GM19193 (cell line): ENCODE measurements around the gene PLD6.

ENCODE experiments used
- POLR2A ChIP-seq: IDR thresholded peaks from 4 replicates; pipeline ENCODE4 v1.6.1; 2011; ENCODE audit not compliant: insufficient read depth, insufficient read length; ENCODE audit errors: extremely low read depth

Gene PLD6

GRCh38 chr17:17161759-17162158, 44.4 kb downstream of the PLD6 start:
- no peak for TF ChIP-seq POLR2A

GRCh38 chr17:17161121-17161520, 45.0 kb downstream of the PLD6 start:
- no peak for TF ChIP-seq POLR2A

GRCh38 chr17:17159571-17159970, 46.6 kb downstream of the PLD6 start:
- no peak for TF ChIP-seq POLR2A

GRCh38 chr17:17157041-17157440, 49.1 kb downstream of the PLD6 start:
- no peak for TF ChIP-seq POLR2A

GRCh38 chr17:17156511-17156910, 49.6 kb downstream of the PLD6 start:
- no peak for TF ChIP-seq POLR2A

GRCh38 chr17:17156107-17156506, 50.0 kb downstream of the PLD6 start:
- TF ChIP-seq POLR2A: no peak

GRCh38 chr17:17155568-17155967, 50.6 kb downstream of the PLD6 start:
- TF ChIP-seq POLR2A: no peak

GRCh38 chr17:17154981-17155380, 51.2 kb downstream of the PLD6 start:
- TF ChIP-seq POLR2A: no peak

- TF ChIP-seq POLR2A: no peak
Observed at GRCh38 chr17:17154556-17154955, 51.6 kb downstream of the PLD6 start.

GRCh38 chr17:17153709-17154108, 52.4 kb downstream of the PLD6 start:
- no peak for TF ChIP-seq POLR2A

- no peak for TF ChIP-seq POLR2A
Observed at GRCh38 chr17:17153071-17153470, 53.1 kb downstream of the PLD6 start.

GRCh38 chr17:17152385-17152784, 53.7 kb downstream of the PLD6 start:
- TF ChIP-seq POLR2A: no peak

GRCh38 chr17:17151962-17152361, 54.2 kb downstream of the PLD6 start:
- TF ChIP-seq POLR2A: no peak

GRCh38 chr17:17151541-17151940, 54.6 kb downstream of the PLD6 start:
- no peak for TF ChIP-seq POLR2A

- TF ChIP-seq POLR2A: no peak
Observed at GRCh38 chr17:17151055-17151454, 55.1 kb downstream of the PLD6 start.
